HG03095 (cell line): Measurements from ENCODE around the gene ATP6V0B.

Source experiments
- ATAC-seq: cut with Tn5 transposase; IDR thresholded peaks from one replicate; pipeline ENCODE4 v1.9.1; 2021; ENCODE audit warnings: moderate library complexity; ENCODE audit not compliant: unreplicated experiment

The ATP6V0B gene

DNA sequence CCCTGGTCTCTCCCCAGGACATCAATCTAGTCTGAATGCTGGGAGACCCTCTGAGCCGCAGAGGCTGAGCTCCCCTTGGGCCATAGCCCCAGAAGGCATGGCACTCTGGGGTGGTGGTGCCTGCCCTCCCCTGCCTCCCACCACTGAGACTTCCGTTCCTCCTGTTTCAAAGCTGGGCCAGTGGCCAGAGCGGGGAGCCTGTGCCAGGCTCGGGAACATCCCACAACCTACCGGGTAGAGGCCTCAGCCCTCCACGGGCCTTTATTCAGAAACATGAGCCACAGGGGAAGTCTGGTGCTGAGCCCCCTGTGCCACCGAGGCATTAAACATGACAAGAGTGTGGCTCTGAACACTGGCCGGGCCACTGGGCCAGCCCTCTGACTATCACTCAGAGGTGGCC, 24.7 kb downstream of the ATP6V0B start:
- no peak for ATAC-seq

DNA sequence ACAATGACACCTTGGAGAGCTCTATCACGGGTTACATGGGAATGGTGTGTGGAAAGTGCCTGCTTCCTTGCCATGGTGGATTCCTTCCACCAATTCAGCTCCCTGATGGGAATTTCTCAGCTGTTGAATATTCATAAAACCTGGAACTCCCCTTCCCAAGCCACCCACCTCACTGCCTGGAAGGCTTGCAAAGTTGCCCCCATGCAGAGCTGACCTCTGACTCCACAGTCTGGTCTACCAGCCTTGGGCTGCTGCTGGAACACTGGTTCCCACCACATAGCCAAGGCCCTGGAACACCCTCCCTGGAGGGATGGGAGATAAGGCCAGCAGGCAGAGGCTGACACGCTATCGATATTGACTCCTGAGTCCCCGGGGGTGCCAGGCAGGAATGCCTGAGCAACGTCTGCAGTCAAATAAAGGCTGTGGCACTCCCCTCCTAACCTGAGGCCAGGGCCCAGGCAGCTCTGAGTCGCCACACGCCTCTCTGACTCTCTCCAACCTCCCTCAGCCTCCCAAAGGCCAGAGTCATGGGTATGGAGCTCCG, 25.4 kb downstream of the ATP6V0B start:
- no peak for ATAC-seq

DNA sequence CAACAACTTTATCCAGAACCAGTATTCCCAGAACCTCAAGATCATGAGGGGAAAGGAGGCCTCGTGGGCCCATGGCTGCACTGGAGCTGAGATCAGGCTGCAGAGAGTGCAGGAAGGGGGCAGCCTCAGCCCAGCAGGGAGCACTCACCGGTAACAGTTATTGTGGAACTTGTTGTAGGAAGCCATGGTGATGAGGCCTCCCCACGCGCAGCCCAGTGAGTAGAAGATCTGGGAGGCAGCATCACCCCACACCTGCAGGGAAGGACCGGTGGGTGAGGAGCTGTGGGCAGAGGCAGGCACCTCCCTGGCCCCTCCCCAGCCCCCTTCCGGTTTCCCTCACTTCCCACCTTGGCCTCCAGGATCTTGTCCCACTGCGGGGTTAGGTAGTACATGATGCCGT, 27.4 kb downstream of the ATP6V0B start:
- no peak for ATAC-seq

DNA sequence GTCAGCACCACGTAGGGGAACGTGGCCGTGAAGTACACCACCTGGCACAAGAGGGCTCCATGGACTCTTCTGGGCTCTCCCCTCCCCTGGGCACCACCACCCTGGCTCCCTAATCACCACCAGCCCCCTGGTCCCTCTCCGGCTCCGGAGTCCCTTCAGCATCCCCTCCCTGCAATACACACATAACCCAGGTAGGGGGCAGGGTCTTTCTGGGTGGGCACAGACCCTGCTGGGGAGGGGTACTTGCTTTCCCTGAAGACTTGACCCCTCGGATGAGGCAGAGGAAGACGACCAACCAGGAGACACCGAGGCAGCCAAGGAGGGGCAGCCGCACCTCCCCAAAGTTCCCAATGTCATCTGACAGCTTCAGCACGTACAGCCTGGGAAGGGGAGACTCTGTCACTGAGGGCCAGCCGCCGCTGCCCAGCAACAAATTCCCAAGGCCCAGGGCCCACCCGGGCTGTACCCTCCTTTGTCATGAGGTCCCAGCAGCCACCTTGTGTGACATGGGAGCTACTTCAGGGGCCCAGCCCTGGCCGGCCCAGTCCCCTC, 27.9 kb downstream of the ATP6V0B start:
- no peak for ATAC-seq

DNA sequence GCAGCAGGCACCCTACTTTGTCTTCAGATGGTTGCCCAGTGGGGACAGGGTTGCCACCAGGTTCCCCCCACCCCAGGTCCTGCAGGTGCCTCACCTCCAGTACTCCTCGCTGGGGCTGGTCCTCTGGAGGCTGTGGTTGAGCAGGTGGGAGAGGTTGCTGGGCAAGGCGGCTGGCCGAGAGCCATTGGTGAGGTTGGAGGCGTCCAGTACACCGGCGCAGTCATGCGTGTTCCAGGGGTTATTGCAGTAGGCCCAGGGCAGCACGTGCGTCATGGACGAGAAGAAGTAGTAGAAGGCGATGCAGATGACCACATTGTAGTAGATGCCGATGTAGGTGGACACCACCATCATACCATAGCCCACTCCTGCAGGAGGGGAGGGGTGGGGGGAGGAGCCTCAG, 33.5 kb downstream of the ATP6V0B start:
- ATAC-seq, result no peak

DNA sequence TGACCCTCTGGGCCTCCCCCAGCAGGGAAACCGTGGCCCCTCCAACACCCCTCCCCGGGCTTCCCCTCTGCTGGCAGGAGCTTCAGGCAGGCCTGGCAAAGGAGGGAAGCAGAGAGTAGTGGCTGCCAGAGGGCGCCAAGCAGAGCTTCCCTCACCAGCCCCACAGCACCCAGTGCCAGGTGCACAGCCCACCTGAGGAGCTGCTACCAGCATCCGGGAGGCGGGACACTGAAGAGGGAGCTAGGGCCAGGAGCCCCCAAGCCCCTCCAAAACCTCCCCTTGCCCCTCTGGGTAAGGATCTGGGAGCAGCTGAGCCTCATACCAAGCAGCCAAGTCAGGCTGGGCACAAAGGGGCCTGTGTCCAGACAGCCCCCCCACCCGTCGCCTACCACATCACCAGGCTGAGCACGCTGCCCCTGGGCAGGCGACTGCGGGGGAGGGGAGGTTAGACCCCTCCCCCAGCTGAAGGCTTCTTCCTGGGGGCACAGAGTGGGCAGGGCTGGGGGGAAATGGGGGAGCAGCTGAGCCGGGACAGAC, 36.2 kb downstream of the ATP6V0B start:
- no peak for ATAC-seq

DNA sequence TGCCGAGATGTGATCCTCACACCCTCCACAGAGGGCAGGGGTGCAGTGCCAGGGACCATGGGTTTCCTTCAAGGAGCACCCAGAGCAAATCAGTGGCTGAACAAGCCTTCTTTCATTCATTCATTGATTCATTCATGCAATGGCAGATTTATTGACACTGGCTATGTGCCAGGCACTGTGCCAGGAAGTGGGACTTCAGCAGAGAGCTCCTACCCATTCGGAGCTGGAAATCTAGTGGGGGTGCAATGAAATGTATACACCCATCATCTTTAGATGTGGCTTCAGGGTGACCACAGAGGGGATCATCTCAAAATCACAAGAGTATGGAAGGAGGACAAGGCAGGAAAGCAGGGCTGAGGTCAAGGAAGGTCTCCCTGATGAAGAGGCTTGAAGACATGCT, 37.6 kb downstream of the ATP6V0B start:
- no peak for ATAC-seq

DNA sequence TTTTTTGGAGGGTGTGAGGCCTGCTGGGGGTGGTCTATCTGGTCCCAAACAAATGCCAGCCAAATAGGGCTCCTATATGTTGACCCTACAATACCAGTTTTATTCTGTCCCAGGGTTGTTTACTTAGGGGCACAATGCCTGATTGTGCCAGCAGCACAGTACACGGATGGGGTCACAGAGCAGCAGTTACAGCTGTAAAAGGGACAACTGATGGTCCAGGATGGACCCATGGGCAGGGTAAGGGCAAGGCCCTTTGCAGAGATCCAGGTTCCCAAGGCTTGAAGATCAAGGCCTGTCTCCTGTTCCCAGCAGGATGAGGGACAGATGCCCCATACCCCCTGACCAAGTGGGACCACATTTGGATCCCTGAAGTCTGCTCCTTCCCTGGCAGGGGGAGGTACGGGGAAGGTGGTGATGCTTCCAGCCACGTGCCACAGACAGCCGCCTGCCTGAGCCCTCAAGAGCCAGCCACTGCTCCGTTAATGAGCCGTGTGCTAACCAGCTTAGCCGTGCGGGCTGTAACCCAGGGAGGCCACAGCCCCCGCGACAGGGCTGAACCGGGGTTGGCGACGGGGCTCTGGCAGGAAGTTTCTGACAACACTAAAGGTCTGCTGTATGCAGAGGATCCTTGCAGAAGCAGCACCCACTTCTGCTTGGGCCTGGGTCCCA, 38.3 kb downstream of the ATP6V0B start:
- ATAC-seq, result no peak

DNA sequence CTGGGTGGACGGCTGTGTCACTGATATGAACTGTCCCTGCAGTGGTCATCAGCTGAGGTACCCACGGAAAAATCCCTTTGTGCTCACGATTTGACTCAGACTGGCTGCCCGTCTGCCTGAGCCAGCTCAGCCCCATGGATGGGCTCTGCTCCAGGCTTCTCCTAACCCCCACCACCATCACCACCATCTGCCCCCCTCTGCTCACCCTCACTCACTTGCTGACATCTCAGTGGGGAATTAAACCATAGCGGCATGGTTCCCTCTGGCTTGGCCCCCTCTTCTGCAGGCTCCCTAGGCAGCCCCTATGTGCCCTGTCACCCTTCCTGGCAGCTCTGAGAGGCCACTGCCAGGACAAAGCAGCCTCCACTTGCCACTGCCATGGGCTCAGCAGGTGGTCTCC, 39.2 kb downstream of the ATP6V0B start:
- no peak for ATAC-seq

DNA sequence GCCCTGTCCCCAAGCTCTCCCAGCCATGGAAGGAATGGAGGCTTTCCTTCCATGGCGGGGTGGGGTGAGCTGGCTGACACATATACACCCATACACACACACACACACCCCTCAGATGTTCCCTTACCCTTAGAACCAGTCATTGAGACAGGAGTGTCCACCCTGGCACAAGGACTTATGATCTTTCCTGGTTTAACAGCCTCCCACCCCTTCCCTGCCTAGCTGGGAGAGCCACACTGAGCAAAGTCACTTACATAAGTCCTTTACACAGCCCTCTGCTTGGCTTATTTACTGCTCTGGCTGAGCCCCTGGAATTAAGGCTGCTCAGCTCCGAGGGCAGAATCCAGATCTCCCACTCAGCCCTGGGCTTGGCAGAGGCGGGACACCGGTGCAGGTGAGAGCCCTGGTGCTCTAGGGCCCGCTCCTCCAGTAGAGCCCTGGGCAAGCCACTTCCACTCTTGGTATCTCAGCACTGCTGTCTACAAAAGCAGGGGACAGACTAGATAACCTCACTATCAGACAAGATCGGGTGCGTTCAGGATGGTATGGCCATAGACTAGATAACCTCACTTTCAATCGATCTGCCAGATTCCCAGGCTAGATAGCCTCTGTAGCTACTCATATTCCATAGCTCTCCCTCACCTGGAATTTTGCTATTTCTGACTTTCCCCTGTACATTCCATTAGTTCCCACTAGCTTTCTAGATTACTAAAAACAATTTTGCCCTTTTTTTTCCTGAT, 39.8 kb downstream of the ATP6V0B start:
- ATAC-seq, result no peak

DNA sequence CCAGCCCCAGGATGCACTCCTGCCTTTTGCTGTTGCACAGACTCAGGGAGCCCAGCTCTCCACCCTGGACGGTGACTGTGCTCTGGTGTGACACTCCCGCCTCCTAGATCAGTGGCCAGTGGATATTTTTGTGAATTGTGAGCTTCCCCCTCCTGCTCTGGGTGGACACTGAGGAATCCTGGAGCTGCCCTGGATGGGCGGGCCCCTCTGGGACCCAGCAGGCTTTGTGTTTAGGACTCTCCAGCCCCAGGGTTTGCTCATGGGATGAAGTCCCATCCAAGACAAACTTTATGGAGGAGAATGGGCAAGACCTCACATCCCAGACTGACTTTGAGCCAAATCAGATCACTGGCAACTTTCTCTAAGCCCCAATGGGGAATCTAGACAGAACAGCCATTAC, 40.4 kb downstream of the ATP6V0B start:
- ATAC-seq, result no peak

DNA sequence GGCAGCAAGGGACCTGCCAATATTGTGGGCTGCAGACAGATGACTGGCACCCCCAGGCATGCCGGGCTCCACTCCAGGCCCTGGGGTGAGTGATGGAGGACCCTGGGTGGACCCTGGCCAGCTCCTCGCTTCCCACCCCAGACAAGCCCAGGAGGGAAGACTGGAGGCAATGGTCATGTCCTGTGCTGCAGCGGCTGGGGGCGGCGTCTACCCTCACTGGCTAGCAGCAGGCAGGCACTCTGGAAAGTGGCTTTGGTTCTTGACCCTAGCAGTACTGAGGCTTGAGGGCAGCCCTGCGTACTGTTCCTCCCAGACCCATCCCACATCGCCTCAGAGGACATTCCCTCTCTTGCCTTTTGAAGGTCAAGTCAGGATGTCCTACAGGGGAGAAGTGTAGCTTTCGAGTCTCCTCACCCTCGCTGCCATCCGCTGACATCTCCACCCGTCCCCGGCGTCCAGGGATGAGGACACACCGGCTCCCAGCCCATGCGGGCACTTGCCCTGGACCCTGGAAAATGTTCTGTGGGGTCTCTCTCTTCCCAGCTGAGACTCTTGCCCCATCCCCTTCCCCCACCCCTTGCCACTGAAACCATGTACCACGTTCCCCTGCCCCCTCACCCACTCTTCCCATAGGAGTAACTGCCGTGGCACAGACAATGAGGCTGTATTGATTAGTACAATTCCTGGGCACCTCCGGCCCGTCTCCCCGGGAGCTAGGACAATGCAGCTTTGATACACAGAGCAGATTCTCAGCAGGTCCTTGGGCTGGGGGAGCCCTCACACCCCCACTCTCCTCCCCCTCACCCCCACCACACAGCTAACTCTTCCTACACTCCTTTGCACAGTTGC, 41.5 kb downstream of the ATP6V0B start:
- ATAC-seq, result no peak

DNA sequence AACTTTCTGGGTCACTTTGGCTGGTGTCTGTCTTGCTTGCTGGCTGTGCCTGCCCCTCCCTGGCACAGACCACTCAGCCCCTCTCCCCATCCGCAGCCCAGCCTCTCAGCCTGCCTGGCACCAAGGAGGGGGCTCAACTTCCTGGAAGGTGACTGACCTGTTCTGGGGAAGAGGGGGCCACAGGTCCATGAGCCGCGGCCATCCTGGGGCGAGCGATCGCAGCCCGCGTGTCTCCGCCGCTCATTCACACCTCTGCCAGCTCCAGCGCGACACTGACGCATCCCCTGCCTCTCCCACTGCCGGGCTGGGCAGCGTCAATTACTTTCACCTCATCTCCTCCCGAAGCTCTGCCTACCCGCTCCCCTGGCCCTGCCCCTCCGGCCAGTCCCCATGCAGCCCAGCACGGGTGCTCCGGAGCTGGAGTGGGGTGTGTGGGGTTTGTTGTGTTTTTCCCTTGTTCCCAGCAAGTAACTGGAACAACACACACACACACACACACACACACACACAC, 42.2 kb downstream of the ATP6V0B start:
- ATAC-seq, result no peak

DNA sequence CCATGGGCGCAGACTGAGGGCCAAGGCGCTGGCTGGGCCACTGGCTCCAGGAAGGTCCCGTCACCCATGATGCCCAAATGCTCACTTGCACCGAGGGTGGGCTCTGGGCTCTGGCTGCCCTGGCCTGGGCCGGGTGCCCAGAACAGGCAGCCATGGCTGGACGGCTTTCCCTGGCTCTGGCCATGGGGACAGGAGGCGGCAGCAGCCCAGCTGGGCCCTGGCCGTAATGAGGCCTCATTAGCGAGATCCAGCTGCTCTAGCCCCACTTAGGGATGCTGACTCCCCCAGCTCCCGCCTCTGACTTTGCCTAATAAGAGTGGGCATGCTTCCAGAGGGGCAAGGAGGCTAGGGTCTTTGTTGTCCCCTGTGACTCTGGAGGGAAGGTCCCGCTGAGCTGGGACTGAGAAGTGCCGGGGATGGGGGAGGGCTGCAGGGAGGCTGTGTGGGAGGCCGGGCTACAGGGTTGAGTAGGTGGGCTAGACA, 44.7 kb downstream of the ATP6V0B start:
- no peak for ATAC-seq

DNA sequence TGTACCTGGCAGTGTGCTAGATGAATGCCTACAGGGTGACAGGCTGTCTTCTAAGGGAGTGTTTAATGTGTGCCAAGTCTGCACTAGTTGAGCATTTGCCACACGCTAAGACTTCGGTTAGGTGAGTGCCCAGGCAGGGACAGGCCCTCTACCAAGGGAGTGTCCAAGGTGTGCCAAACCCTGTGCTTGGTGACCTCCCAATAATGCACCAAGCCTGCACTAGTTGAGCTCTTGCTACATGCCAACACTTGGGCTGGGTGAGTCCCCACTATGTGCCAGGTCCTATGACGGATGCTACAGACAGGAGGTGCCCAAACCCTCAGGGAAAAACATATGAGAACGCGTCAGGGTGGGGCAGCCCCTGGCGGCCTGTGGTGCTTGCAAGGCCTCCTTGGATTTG, 45.7 kb downstream of the ATP6V0B start:
- ATAC-seq, result no peak

DNA sequence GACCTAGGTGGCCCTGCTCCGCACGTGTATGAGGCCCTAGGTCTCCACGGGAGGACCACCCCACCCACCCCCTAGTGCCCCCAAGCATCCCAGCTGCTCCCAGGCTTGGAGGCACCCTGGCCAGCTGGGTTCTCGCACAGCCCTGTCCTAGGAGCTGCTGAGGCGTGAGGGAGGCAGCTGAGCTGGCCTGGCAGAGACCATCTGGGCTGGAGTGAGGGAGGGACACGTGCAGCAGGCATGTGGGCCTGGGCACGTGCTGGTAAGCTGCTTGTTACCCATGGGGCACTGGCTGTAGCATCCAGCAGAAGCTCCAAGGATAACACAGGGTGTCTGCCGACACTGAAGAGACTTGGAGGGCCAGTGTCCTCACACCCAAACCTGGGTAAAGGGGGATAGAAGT, 46.4 kb downstream of the ATP6V0B start:
- ATAC-seq, result no peak

DNA sequence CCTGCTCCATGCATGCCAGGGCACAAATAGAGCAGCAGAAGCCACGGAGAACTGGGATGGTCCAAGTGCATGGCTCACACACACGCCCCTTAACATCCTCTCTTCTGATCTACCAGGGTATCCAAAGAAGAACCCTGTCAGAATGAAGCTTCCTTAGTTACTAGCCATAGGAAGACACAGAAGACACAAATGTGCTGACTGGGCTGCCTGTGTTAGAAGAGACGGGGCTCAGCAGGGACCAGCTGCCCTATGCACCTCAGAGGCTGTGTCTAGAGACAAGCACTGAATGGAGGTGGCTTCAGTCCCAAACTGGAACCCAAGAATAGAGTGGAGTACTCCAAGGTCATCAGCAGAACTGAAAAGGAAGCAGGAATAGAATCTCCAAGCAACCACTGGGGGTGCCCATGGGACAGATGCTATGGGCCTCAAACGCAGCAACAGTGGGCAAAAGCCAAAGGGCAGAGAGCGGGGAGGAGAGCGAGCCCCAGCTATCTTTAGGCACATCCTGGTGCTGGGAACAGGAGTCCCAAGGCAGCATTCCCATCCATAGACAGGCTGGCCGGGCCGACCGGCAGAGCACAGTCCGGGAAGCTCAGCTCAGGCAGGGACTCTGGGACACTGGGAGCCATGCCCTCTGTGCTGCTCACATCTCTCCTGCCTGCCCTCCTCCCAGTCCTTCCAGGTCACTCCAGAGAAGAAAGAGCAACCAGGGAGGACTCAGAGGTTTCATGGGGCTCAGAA, 47.0 kb downstream of the ATP6V0B start:
- ATAC-seq, result no peak

DNA sequence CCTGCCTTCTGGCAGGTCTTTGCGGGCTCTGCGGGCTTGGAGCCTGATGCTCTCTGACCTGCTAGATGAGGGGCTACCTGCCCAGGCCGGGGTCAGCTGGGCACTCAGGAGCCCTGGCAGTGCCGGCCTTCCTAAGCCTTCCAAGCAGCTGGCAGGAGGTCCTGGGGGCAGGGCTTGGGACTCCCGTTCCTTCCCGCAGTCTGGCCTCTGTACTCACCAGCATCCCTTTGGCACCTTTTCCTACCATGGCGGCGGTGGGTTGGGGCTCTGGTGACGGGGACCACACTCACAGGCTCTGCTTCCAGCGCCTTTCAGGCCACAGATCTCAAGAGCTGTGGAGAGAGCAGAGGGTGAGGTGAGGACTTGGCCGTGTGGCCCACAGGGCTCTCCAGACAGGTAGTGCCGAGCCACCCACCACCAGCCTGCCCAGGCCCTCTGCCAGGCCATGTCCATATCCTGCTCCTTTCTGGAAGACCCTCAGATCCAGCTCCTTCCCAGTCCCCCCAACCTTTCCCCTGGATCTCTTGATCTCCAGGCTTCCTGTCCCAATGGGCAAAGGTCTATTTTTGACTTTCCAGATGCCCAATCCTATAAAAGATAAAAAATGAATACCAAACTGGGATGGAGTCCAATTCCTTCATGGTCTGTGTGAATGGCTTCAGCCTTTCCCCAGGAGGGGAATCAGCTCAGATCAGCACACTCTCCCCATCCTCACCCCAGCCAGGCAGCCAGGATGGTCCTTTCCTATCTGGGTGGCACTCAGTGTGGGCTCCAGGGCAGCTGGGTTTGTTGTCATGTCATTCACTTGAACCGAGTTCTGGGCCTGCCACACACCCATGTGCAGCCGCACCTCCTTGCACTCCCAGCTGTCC, 49.5 kb downstream of the ATP6V0B start:
- no peak for ATAC-seq

DNA sequence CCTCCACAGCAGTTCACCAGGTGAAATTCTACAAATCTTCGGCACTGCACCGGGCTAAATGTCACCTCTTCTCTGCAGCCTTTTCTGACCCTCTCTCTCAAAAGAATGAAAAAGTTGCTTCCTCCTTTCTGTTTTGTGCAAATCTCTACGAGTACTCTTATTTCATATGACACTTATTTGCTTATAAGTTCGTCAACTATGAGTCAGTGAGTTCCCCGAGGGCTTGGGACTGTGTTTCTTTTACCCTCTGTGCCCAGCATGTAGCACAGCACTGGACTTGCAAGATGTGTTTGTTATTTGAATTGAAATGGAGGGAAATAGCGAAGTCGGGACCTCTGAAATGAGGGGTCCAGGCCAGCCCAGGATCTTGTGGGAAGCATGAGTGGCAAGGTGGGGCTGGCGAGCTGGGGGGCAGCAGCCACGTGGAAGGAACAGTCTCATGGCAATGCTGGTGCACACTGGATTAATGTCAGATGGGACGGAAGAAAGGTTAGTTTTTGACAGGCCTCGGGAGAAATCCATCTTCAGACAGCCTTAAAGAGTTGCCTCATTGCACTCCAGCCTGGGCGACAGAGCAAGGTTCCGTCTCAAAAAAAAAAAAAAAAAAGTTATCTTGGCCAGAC, 50.3 kb downstream of the ATP6V0B start:
- ATAC-seq, result no peak
